Mammary epithelial cell (primary cell): ENCODE results near the gene ZNF436.

Source experiments
- EZH2 ChIP-seq: IDR thresholded peaks from 2 replicates; pipeline ENCODE4 v1.6.1; 2012; ENCODE audit warnings: low read length, inconsistent platforms, borderline replicate concordance
- TF ChIP-seq, protein P1 (sequence below), 2 donors: IDR thresholded peaks in 1 of 2; conservative IDR thresholded peaks in 1 of 2; 2 replicates each; pipeline ENCODE4 v1.5.1; 2011 to 2012; ENCODE audit warnings: inconsistent platforms in 2 of 2, low read length in 2 of 2, mild to moderate bottlenecking in 2 of 2, control low read depth in 1 of 2, low read depth in 1 of 2; ENCODE audit not compliant: insufficient read depth in 1 of 2; ENCODE audit errors: extremely low read depth in 1 of 2

DNA sequence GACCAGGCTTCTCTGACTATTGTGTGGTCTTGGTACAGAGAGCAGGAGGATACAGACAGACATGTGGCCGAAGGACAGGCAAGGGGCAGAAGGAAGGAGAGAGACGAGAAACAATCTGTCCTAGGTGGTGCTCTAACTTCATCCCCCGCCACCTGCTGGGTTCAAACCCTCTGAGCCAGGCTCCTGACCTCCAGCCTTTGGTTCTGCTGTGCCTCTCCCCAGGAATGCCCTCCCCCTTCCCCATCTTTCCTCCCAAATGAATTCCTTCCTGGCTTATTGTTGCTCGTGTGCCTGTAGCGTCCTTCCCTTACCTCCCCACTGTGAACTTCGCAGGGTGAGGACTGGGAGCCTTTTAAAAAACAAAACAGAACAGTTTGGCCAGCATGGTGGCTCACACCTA is 49.5 kb upstream of the ZNF436 start:
- TF ChIP-seq EZH2, result no peak
- TF ChIP-seq, protein P1, sequence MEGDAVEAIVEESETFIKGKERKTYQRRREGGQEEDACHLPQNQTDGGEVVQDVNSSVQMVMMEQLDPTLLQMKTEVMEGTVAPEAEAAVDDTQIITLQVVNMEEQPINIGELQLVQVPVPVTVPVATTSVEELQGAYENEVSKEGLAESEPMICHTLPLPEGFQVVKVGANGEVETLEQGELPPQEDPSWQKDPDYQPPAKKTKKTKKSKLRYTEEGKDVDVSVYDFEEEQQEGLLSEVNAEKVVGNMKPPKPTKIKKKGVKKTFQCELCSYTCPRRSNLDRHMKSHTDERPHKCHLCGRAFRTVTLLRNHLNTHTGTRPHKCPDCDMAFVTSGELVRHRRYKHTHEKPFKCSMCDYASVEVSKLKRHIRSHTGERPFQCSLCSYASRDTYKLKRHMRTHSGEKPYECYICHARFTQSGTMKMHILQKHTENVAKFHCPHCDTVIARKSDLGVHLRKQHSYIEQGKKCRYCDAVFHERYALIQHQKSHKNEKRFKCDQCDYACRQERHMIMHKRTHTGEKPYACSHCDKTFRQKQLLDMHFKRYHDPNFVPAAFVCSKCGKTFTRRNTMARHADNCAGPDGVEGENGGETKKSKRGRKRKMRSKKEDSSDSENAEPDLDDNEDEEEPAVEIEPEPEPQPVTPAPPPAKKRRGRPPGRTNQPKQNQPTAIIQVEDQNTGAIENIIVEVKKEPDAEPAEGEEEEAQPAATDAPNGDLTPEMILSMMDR (conservative IDR thresholded peaks at IDR 0.05 in 1 of 2, IDR thresholded peaks at IDR 0.05 in 1 of 2; ENCODE audit: extremely low read depth in 1 of 2, insufficient read depth in 1 of 2, low read depth in 1 of 2, low read length in 2 of 2), result no peak
